GM13977 (cell line): Measurements from ENCODE around the gene ITPK1.

Source experiments
- DNase-seq: peaks from one replicate; pipeline ENCODE4 v3.0.0; 2012; ENCODE audit warnings: low spot score
- in situ Hi-C: fragments of 300-500 bp; cut with MboI; formaldehyde crosslinking; loops from one replicate; pipeline ENCODE4 v1.12.0; 2022; ENCODE audit warnings: low sequenced_read_pairs, low pct_unique_long_range_greater_than_20kb, mixed read lengths, inconsistent platforms; ENCODE audit not compliant: unreplicated experiment
- TF ChIP-seq, protein P1 (sequence below): IDR thresholded peaks from 2 replicates; pipeline ENCODE4 v1.5.1; 2012; ENCODE audit warnings: mild to moderate bottlenecking, control low read depth; ENCODE audit not compliant: insufficient read depth; ENCODE audit errors: extremely low read depth, missing control alignments

Gene ITPK1

DNA sequence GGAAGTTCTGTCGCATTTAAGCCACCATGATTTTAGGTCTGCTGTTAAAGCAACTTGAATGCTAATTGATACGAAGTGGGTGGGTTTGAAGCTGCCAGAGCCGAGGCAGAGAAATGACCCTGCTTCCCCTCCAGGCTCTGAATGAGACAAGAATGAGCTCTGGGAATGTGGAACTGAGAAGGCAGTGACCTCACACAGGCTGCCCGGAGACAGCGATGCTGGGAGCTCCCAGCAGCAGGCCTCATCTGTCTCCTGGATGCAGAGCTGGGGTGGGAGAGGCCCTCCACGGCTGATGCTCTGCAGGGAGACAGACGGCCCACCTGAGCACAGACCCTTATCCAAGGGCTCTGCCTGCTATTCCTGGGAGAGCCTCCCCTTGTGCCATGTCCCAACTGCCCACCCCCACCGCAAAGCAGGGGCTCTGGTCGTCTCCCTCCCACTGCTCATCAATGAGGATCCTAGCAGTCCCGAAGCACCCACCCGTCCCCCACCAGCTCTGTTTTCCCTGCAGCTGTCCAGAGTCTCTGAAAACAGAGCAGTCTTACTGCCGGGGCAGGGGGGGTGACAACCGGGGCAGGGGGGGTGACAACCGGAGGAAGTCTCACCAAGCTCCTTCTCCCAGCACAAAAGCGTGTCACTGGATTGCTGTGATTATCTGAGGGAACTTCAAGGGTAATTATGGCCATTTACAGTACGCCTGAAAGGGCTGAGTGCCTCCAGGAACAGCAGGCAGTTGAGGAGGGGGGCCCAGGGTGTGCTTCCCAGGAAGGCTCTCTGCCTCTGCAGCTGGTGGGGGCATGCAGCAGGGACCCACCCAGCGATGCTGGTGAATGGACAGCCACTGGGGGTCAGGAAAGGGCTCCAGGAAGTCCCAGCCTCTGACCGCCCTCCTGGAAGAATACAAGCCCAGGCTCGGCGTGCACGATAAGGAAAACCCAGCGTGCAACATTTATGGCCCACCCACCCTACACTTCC is 125.0 kb downstream of the ITPK1 start:
- TF ChIP-seq, protein P1, sequence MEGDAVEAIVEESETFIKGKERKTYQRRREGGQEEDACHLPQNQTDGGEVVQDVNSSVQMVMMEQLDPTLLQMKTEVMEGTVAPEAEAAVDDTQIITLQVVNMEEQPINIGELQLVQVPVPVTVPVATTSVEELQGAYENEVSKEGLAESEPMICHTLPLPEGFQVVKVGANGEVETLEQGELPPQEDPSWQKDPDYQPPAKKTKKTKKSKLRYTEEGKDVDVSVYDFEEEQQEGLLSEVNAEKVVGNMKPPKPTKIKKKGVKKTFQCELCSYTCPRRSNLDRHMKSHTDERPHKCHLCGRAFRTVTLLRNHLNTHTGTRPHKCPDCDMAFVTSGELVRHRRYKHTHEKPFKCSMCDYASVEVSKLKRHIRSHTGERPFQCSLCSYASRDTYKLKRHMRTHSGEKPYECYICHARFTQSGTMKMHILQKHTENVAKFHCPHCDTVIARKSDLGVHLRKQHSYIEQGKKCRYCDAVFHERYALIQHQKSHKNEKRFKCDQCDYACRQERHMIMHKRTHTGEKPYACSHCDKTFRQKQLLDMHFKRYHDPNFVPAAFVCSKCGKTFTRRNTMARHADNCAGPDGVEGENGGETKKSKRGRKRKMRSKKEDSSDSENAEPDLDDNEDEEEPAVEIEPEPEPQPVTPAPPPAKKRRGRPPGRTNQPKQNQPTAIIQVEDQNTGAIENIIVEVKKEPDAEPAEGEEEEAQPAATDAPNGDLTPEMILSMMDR = no peak
- DNase-seq = no peak
- in situ Hi-C loops = no loop called here

DNA sequence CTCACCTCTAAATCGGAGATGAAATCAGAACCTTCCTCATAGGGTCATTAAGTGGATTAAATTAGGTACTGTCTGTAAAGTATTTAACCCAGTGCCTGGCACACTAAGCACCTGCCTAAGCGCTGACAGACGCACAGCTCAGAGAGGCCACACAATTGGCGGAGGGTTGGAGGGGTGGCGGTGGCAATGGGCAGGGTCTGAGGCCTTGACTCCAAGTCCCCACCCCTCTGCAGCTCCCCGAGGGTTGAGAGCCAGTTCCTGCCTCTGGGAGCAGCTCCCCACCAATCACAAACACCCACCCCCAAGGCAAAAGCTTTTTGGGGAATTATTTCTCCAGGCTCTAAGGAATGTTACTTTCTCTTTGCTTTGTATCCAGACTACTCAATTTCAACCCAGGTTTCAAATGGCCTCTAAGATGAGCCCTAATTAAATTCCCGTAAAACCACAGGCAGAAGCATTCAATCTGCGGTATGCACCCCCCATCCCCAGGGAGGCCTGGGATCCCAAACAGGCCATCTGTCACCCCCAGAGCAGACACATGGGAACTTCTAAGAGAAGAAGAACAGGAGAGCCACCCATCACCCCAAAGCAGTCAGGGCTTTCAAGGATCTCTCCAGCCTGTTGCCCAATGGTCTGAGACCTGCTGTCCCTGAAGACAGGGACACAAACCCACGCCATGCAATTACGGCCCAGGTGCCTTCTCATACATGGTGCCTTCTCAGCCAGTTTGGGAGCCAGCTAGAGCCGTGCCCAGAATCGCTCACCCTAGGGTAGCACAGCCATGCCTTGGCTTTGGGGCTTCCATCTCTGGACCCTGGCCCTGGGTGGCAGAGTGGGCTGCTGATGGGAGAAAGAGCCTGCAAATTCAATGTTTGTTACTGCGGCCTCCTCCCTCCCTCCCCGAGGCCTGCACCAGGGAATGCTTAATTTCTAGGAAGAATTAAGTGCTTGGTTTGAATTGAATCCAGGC is 126.7 kb downstream of the ITPK1 start:
- no peak for DNase-seq
- in situ Hi-C loops = no loop called here
- TF ChIP-seq, protein P1 = no peak

DNA sequence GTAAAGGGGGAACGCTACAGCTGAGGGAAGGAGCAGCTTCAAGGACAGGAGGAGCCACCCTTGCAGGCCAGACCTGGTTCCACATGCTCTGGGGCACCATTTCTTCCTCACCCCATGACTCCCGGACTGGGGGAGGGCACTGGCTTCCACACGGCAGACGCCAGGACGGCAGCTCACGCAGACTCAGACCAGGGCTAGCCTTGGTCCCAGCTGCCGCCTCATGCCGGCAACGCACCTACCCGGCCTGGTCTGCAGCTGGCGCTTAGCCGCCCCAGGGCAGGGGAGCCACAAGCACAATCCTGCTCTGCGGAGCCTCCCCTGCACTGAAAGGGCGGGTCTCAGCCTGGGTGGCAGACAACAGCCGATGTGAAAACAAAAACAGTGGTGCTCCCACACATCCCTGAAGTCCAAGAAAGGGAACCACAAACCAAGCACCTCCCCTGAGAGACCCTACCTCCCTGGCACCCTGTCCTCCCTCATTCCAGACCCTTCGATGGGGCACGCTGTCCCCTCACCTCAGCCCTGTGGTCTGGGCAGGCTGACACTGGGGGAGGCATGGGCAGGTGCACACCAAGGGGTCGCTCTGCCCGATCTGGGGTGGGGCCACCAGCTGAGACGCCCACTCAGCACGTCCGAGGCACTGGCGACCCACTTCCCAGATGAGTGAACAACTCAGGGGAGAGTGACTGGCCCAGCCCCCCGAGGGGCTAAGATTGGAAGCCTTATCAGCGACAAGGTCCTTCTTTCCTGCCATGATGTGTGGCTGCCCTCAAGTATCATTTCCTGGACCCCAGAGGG is 127.8 kb downstream of the ITPK1 start:
- no peak for DNase-seq
- in situ Hi-C loops = no loop called here
- TF ChIP-seq, protein P1 = no peak

DNA sequence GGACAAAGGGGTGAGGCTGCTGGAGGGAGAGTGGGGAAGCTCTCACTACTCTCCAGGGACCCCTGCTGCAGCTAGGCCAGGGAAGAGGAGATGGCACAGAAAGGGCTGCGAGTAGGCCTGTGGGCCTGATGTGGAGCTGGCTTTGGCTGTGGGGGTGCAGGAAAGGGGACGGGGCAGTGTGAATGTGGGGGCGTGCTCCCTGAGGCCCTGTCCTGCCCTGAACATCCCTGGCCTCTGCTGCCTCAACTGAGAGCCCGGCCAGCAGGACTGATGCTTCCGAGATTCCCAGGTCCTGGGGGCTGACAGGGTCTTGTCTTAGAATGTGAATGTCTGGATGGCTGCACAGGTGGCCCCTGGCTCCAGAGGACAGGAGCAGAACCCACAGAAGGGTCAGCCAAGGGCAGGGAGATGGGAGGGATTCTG is 128.6 kb downstream of the ITPK1 start:
- no peak for DNase-seq
- TF ChIP-seq, protein P1 = no peak
- in situ Hi-C loops = no loop called here

DNA sequence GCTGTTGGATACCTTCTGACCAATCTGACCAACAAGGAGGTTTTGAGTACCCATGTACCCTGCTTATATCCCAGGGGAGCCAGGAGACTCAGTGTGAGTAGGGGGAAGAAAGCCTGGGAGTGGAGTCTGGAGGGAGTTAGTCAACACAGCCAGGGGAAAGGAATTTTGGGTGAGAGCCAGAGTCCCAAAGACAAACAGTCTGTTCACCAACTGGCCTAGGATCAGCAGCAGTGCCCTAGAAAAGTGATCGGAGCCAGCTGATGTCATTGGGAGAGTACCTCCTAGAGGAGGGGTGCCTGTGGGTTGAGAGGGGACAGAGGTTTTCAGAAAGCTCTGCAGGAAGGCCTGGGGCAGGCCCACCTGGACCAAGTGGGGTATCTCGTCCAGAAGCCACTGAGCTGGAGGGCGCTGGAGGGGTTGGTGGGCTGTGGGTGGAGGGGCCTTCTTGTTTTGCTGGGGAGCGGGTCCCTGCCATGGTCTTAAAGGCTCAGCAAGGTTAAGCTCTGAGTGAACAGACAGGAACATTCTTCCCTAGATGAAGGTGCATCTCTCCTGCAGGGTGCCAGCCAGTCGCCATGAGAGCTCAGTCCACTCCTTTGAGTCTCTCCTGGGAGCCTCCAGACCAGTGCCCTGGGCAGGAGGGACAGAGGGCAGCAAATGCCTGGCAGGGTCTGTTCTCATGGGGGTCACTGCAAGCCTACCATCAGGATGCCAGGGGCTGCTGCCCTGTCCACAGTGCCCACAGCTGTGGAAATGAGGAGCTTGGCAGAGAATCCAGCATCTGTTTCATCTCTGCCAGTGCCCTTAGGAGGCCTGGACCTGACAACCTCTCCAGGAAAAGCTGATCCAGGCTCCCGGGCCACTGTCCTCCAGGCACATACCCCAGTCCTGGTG is 129.2 kb downstream of the ITPK1 start:
- TF ChIP-seq, protein P1 = no peak
- DNase-seq = no peak
- in situ Hi-C loops = no loop called here
